ENCODE data around the gene PKN2. TPM values are rescaled to one million over a fixed set of nuclear protein-coding genes. Genes with fewer than 3 reads are reported as not detected.

Gene PKN2
- total and polyA plus RNA-seq, 2 donors (not counting 1 experiment from before 2014, with no cell fraction given) = 11.9 to 51.6 TPM

- no CpG with 5 or more reads among the region's 3 CpGs for WGBS (ENCODE audit: insufficient coverage)
- no peaks in the 10 kb centered on the region for H3K79me2 ChIP-seq (ENCODE audit: control insufficient read depth, insufficient read depth, low read length)
Observed at GRCh38 chr1:88670462-88670861, 13.6 kb upstream of the PKN2 start.

GRCh38 chr1:88673446-88673845 is 10.6 kb upstream of the PKN2 start:
- H3K79me2 ChIP-seq (ENCODE audit: control insufficient read depth, insufficient read depth, low read length) = no peaks in the 10 kb centered on the region
- H3K27ac ChIP-seq (ENCODE audit: low read length in 2 of 2) = no peak overlapping the region
- ChIA-PET POLR2A (no interaction called here), CTCF (interaction anchor here (1.0 kb wide), 1 partner anchor 17 kb away, joined by 3 read pairs; no protein-coding TSS in a partner anchor)
- Mint-ChIP-seq H3K4me3 (no peak overlapping the region), H3K9me3 (ENCODE audit: insufficient read depth) (no peaks in the 10 kb centered on the region), H3K27ac (no peak overlapping the region), H3K4me1 (no peaks in the 10 kb centered on the region), H3K27me3 (peaks cover 5% of the 10 kb centered on the region)
- no peaks in the 10 kb centered on the region for H3K27me3 ChIP-seq (replicated peaks in 1 of 4; ENCODE audit: control extremely low read depth in 1 of 4, control insufficient read depth in 3 of 4, insufficient read depth in 4 of 4, low read length in 3 of 4)
- no peaks in the 10 kb centered on the region for H3K9me3 ChIP-seq (ENCODE audit: control extremely low read depth in 1 of 3, control insufficient read depth in 2 of 3, insufficient read depth in 1 of 3, low read length in 2 of 3)
- no peak overlapping the region for H2AFZ ChIP-seq (ENCODE audit: insufficient read depth, low read depth, low read length, poor library complexity, severe bottlenecking)
- no peaks in the 10 kb centered on the region for H4K20me1 ChIP-seq (ENCODE audit: control insufficient read depth, insufficient read depth, low read length, poor library complexity, severe bottlenecking)
- H3K36me3 ChIP-seq (replicated peaks in 1 of 2; ENCODE audit: control extremely low read depth in 1 of 2, control insufficient read depth in 1 of 2, extremely low read depth in 1 of 2, insufficient read depth in 2 of 2, low read length in 1 of 2) = no peaks in the 10 kb centered on the region
- H3K4me1 ChIP-seq (ENCODE audit: control insufficient read depth in 2 of 2, insufficient read depth in 2 of 2, low read length in 2 of 2) = no peaks in the 10 kb centered on the region
- H3K4me3 ChIP-seq (ENCODE audit: control extremely low read depth in 1 of 5, extremely low read depth in 1 of 5, insufficient read depth in 1 of 5, low read depth in 2 of 5, low read length in 4 of 5) = no peak overlapping the region
- H3K9ac ChIP-seq (ENCODE audit: low read length) = no peak overlapping the region
- H3K4me2 ChIP-seq (replicated peaks; ENCODE audit: low read depth, low read length, poor library complexity, severe bottlenecking) = no peak overlapping the region
- intact Hi-C loops (cut with micrococcal nuclease) = no loop called here
- ATAC-seq (ENCODE audit: low read depth) (no peak), DNase-seq (no peak)
- TF ChIP-seq CTCF (IDR thresholded peaks at IDR 0.05) = no peak
- no peak for TF ChIP-seq EZH2 (IDR thresholded peaks at IDR 0.05; ENCODE audit: borderline replicate concordance, insufficient read depth, low read depth, low read length, poor library complexity, severe bottlenecking)

More at GRCh38 chr1:88670462-88670861, 13.6 kb upstream of the PKN2 start:
- H3K27me3 ChIP-seq (replicated peaks in 1 of 4; ENCODE audit: control extremely low read depth in 1 of 4, control insufficient read depth in 3 of 4, insufficient read depth in 4 of 4, low read length in 3 of 4) = no peaks in the 10 kb centered on the region
- H3K4me1 ChIP-seq (ENCODE audit: control insufficient read depth in 2 of 2, insufficient read depth in 2 of 2, low read length in 2 of 2) = no peaks in the 10 kb centered on the region
- peaks cover 19% of the 10 kb centered on the region for H3K27me3 Mint-ChIP-seq
- H3K36me3 ChIP-seq (replicated peaks in 1 of 2; ENCODE audit: control extremely low read depth in 1 of 2, control insufficient read depth in 1 of 2, extremely low read depth in 1 of 2, insufficient read depth in 2 of 2, low read length in 1 of 2) = no peaks in the 10 kb centered on the region
- no peaks in the 10 kb centered on the region for H3K9me3 ChIP-seq (ENCODE audit: control extremely low read depth in 1 of 3, control insufficient read depth in 2 of 3, insufficient read depth in 1 of 3, low read length in 2 of 3)
- no peak overlapping the region for H2AFZ ChIP-seq (ENCODE audit: insufficient read depth, low read depth, low read length, poor library complexity, severe bottlenecking)
- no peaks in the 10 kb centered on the region for H3K4me1 Mint-ChIP-seq
- ATAC-seq (ENCODE audit: low read depth) = no peak
- no peak for DNase-seq
- no peak for TF ChIP-seq EZH2 (IDR thresholded peaks at IDR 0.05; ENCODE audit: borderline replicate concordance, insufficient read depth, low read depth, low read length, poor library complexity, severe bottlenecking)
- TF ChIP-seq CTCF (IDR thresholded peaks at IDR 0.05) = no peak
- H3K27ac Mint-ChIP-seq = no peak overlapping the region
- no peak overlapping the region for H3K4me3 ChIP-seq (ENCODE audit: control extremely low read depth in 1 of 5, extremely low read depth in 1 of 5, insufficient read depth in 1 of 5, low read depth in 2 of 5, low read length in 4 of 5)
- no peak overlapping the region for H3K4me2 ChIP-seq (replicated peaks; ENCODE audit: low read depth, low read length, poor library complexity, severe bottlenecking)
- POLR2A ChIA-PET = no interaction called here
- CTCF ChIA-PET = no interaction called here
- H3K9ac ChIP-seq (ENCODE audit: low read length) = no peak overlapping the region
- H3K4me3 Mint-ChIP-seq = no peak overlapping the region
- H4K20me1 ChIP-seq (ENCODE audit: control insufficient read depth, insufficient read depth, low read length, poor library complexity, severe bottlenecking) = no peaks in the 10 kb centered on the region
- no peaks in the 10 kb centered on the region for H3K9me3 Mint-ChIP-seq (ENCODE audit: insufficient read depth)
- H3K27ac ChIP-seq (ENCODE audit: low read length in 2 of 2) = no peak overlapping the region
- intact Hi-C loops (cut with micrococcal nuclease) = no loop called here
